ENCODE results near the gene RNU5D-1.
"Not testable (repeated sequence)": the region's sequence is repeated elsewhere in the genome, so short reads cannot be mapped to it uniquely, and the experiment has no call there.

The RNU5D-1 gene

GRCh38 chr1:44724955-44725698 is 5.8 kb downstream of the RNU5D-1 start:
- DNase-seq = no peak

GRCh38 chr1:44724296-44724954 is 6.5 kb downstream of the RNU5D-1 start:
- no peak for DNase-seq

GRCh38 chr1:44723496-44724295 is 7.3 kb downstream of the RNU5D-1 start:
- peak; percentile 48 to 63 for DNase-seq

- no peak for DNase-seq
Measured at GRCh38 chr1:44723064-44723463, 7.9 kb downstream of the RNU5D-1 start.

GRCh38 chr1:44721485-44722361 is 9.2 kb downstream of the RNU5D-1 start:
- DNase-seq = peak; percentile 69 to 80

GRCh38 chr1:44720281-44720680 is 10.7 kb downstream of the RNU5D-1 start:
- no peak for DNase-seq

GRCh38 chr1:44719318-44719717 is 11.7 kb downstream of the RNU5D-1 start:
- DNase-seq = no peak

GRCh38 chr1:44718091-44718490 is 12.9 kb downstream of the RNU5D-1 start:
- no peak for DNase-seq

GRCh38 chr1:44717653-44718052 is 13.3 kb downstream of the RNU5D-1 start:
- no peak for DNase-seq

- no peak for DNase-seq
Measured at GRCh38 chr1:44717156-44717555, 13.8 kb downstream of the RNU5D-1 start.

GRCh38 chr1:44714944-44715571 is 15.9 kb downstream of the RNU5D-1 start:
- peak; percentile 59 to 72 for DNase-seq

GRCh38 chr1:44714532-44714931 is 16.4 kb downstream of the RNU5D-1 start:
- no peak for DNase-seq

- no peak for DNase-seq
Measured at GRCh38 chr1:44713321-44713781, 17.6 kb downstream of the RNU5D-1 start.

- DNase-seq = peak; percentile 40 to 48
Measured at GRCh38 chr1:44707959-44708831, 22.8 kb downstream of the RNU5D-1 start.

GRCh38 chr1:44707112-44707881 is 23.7 kb downstream of the RNU5D-1 start:
- no peak for DNase-seq

GRCh38 chr1:44705938-44706337 is 25.0 kb downstream of the RNU5D-1 start:
- DNase-seq = no peak

GRCh38 chr1:44705470-44705869 is 25.5 kb downstream of the RNU5D-1 start:
- DNase-seq = no peak

GRCh38 chr1:44701141-44701573 is 29.8 kb downstream of the RNU5D-1 start:
- DNase-seq = no peak

GRCh38 chr1:44700573-44700972 is 30.4 kb downstream of the RNU5D-1 start:
- DNase-seq = no peak

- DNase-seq = not testable (repeated sequence)
Measured at GRCh38 chr1:44699375-44699774, 31.6 kb downstream of the RNU5D-1 start.
